Measurements from ENCODE around the gene E2F4.

E2F4 gene

DNA sequence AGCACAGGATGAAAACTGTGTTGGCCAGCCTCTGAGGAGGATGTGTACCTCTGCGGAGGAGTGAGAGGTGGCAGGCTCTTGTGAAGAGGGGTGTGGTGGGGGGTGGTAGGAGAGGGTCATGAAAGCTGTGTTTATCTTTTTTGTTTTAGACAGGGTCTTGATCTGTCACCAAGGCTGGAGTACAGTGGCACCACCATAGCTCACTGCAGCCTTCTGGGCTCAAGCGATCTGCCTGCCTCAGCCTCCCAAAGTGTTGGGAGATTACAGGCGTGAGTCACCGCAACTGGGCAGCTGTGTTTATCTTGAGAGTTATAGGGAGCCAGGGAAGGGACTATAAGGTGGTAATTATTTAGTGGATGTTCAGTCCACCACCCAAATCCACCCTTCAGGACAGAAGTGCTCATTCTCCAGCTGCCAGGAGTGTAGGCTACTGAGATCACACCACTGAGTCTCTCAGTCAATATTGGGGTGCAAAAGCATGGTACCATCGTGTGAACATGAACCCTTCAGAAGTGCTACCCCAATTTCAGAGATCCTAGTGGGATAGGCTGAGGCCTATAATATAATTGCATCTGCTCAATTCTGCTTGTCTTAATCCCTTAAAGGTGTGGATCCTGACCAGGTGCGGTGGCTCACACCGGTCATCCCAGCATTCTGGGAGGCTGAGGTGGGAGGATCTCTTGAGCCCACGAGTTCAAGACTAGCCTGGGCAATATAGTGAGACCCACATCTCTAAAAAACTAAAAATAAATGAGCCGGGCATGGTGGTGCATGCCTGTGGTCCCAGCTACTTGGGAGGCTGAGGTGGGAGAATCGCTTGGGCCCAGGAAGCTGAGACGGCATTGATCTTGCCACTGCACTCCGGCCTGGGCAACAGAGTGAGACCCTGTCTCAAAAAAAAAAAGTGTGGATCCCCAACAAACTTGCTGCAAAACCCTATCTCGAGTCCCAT lies 1.2 kb upstream of the E2F4 start:
- no peak for DNase-seq (ENCODE audit: low read depth in 1 of 2, low spot score in 1 of 2)

DNA sequence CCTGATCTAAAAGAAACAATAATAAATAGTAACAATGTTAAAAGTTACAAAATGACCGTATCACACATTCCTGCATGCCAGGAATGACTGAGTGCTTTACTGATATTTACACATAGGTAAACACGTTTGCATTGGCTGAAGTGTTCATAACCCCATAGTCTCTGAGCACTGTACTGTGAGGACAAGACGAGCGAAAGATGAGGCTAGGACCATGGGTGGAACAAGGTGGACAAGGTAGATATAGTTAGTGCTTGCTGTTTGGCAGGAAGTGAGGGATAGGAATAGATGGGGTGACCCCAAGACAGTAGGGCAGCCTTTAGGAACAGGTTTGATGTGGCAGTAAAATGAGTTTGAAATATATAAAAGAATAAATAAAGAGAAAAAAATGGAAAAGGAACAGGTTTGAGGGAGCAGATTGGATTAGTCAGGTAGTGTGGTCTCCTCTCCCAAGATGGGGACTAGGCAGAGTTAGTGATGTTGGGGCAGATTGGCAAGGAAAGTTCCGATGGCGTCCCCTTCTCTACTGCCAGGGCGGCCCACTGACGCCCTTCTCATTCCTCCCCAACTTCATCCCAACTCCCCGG lies 452 bp upstream of the E2F4 start:
- no peak for DNase-seq (ENCODE audit: low read depth in 1 of 2, low spot score in 1 of 2)

GRCh38 chr16:67192781-67193361 lies 916 bp downstream of the E2F4 start:
- no peak for DNase-seq (ENCODE audit: low read depth in 1 of 2, low spot score in 1 of 2)

- no peak for DNase-seq (ENCODE audit: low read depth in 1 of 2, low spot score in 1 of 2)
Measured at GRCh38 chr16:67193536-67193935, 1.6 kb downstream of the E2F4 start.

- DNase-seq (ENCODE audit: low read depth in 1 of 2, low spot score in 1 of 2) = no peak
Measured at GRCh38 chr16:67194260-67194659, 2.3 kb downstream of the E2F4 start.

DNA sequence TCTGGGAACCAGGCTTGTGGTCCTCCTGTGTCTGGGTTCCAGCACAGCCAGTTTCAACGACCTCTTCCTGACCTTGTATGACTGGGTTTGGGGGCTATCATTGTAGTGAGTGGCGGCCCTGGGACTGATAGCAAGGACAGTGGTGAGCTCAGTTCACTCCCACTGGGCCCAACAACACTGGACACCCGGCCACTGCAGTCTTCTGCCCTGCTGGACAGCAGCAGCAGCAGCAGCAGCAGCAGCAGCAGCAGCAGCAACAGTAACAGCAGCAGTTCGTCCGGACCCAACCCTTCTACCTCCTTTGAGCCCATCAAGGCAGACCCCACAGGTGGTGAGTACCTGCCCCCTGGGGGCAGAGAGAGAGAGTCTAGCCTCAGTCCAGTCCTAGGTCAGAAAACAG lies 3.7 kb downstream of the E2F4 start:
- DNase-seq (ENCODE audit: low read depth in 1 of 2, low spot score in 1 of 2) = no peak

DNA sequence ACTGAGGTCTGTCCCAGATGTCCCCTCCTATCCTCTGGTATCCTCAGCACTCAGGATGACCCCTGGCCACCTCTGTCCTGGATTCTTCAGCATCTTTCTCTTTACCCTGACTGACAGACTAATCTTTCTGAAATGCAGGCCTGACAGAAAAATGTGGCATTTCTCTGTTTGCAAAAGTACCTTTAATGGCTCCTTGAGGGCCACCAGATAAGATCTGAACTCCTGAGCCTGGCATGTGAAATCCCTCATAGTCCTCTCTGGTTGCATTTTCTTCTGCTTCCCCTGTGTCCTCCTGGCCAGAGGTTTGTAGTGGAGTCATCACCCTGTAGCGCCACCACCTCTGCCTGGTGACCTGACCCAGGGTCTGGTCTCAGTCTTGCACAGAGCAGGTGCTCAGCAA lies 4.9 kb downstream of the E2F4 start:
- no peak for DNase-seq (ENCODE audit: low read depth in 1 of 2, low spot score in 1 of 2)

GRCh38 chr16:67197704-67198103 lies 5.7 kb downstream of the E2F4 start:
- no peak for DNase-seq (ENCODE audit: low read depth in 1 of 2, low spot score in 1 of 2)

DNA sequence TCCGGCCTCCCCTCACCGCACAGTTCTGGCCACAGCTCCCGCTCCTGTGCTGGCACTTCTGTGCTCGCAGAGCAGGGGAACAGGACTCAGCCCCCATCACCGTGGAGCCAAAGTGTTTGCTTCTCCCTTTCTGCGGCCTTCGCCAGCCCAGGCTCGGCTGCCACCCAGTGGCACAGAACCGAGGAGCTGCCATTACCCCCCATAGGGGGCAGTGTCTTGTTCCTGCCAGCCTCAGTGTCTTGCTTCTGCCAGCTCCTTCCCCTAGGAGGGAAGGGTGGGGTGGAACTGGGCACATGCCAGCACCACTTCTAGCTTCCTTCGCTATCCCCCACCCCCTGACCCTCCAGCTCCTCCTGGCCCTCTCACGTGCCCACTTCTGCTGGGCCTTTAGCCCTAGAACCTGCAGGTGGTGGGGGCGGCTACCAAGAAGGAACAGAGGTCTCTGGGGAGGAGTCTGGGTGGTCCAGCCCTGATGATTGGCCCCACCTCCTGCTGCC lies 6.3 kb downstream of the E2F4 start:
- no peak for DNase-seq (ENCODE audit: low read depth in 1 of 2, low spot score in 1 of 2)

DNA sequence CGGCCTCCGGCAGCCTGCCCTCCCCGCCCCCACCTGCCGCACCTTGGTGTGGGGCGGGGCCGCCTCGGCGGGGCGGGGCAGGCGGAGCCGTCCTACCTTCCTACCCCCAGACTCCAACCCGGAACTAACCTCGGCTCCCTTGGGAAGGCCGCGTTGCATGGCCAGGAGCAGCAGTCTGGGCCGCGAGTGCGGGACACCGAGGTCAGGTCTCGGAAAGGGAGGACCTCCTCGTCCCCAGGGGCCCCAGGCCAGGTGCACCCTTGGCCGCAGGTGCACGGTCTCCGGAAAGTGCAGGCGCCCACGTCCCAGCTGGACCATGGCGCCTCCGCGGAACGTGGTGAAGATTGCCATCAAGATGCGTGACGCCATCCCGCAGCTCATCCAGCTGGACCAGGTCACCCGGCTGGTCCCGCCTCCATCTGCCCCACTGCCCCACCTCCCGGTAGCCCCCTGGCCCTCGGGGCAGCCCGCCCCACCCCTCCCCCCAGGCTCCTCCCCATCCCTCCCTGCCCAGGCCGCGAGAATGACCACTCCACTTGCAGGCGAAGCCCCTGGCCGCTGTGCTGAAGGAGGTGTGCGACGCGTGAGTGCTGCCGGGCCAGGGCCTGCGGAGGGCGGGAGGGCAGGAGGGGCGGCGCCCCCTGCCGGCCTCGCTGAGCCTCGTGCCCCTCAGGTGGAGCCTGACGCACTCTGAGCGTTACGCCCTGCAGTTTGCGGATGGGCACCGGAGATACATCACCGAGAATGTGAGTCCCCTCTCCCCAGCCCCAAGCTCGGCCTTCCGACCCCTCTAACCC lies 7.3 kb downstream of the E2F4 start, which contains the start of gene ELMO3:
Gene ELMO3 (plus strand): TSS at position 121 of the 797 bp plus-strand sequence. CDS start 196 bp downstream, at position 317.
- no peak for DNase-seq (ENCODE audit: low read depth in 1 of 2, low spot score in 1 of 2)

GRCh38 chr16:67199808-67200198 lies 7.8 kb downstream of the E2F4 start:
- DNase-seq (ENCODE audit: low read depth in 1 of 2, low spot score in 1 of 2) = no peak

DNA sequence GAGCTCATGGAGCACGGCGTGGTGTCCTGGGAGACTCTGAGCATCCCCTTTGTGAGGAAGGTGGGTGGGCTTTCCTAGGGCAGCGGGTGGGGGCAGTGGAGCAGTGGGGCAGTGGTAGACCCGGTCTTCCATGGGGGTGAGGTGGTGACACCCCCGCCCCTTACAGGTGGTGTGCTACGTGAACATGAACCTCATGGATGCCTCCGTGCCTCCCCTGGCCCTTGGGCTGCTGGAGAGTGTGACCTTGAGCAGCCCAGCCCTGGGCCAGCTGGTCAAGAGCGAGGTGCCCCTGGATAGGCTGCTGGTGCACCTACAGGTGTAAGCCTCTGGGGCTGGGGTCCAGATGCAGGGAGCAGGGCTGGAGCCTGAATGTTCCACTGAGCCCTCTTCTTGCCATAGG lies 8.5 kb downstream of the E2F4 start:
- DNase-seq (ENCODE audit: low read depth in 1 of 2, low spot score in 1 of 2) = no peak

DNA sequence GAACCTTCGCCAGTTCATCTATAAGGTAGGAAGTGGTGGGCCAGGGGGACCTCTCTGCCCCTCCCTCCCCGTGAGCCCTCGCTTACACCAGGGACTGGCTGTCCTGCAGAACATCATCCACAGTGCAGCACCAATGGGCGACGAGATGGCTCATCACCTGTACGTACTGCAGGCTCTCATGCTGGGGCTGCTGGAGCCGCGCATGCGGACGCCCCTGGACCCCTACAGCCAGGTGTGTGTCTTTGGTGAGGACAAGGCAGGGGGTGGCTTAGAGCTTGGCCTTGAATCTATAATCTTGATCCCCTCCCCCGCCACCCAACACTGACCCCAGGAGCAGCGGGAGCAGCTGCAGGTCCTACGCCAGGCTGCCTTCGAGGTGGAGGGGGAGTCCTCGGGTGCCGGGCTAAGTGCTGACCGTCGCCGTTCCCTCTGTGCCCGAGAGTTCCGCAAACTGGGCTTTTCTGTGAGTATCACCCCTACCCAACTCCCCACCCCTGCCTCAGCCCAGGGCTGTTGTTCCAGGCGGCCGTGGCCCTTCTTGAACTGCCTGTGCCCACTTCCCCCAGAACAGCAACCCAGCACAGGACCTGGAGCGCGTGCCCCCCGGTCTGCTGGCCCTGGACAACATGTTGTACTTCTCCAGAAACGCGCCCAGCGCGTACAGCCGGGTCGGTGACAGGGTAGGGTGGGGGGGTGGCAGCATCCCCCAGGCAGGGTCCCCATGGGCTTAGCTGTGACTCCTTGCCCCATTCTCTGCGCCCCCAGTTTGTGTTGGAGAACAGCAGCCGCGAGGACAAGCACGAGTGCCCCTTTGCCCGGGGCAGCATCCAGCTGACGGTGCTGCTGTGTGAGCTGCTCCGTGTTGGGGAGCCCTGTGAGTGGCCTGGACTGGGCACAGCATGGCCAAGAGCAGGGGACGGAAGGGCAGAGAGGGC lies 9.7 kb downstream of the E2F4 start:
- no peak for DNase-seq (ENCODE audit: low read depth in 1 of 2, low spot score in 1 of 2)

- DNase-seq (ENCODE audit: low read depth in 1 of 2, low spot score in 1 of 2) = no peak
Measured at GRCh38 chr16:67202426-67202825, 10.5 kb downstream of the E2F4 start.

DNA sequence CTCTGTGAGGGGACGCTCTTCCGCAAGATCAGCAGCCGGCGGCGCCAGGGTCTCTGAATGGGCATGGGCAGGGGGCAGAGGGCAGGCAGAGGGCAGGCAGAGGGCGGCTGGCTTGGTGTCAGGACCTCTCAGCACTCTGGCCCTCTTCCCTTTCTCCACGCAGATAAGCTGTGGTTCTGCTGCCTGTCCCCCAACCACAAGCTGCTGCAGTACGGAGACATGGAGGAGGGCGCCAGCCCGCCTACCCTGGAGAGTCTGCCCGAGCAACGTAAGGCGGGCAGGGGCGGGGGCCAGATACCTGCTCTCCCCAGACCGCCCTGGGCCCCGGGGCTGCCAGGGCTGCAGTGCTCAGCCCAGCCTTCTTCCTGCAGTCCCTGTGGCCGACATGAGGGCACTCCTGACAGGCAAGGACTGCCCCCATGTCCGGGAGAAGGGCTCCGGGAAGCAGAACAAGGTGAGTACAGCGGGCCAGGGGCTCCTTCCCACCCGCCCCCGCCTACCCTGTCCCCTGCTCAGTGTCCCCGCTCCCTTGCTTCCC lies 11.1 kb downstream of the E2F4 start:
- DNase-seq (ENCODE audit: low read depth in 1 of 2, low spot score in 1 of 2) = no peak

GRCh38 chr16:67204076-67204475 lies 12.1 kb downstream of the E2F4 start:
- DNase-seq (ENCODE audit: low read depth in 1 of 2, low spot score in 1 of 2) = no peak

- no peak for DNase-seq (ENCODE audit: low read depth in 1 of 2, low spot score in 1 of 2)
Measured at GRCh38 chr16:67206129-67206837, 14.3 kb downstream of the E2F4 start.

DNA sequence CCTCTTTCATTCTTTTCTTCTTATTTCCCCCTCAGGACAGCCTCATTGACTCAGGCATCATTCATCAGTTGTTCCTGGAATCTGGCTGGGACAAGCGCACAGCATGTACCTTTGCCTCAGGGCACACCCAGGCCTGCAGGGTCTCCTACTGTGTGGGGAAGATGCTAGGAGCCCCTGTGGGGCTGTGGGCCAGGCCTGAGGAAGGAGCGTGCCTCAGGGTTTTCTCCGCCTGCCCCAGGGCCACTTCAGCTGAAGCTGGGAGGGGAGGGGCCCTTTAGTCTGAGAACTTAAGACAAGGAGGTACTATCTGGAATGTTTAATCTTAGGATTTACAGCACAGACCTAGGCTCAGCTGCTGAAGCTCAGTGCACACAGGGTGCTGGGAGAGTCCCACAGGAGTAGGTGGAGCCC lies 14.9 kb downstream of the E2F4 start:
- no peak for DNase-seq (ENCODE audit: low read depth in 1 of 2, low spot score in 1 of 2)
